Heart left ventricle (tissue), 13 donors: ENCODE data around the gene RBP2.

Source experiments
- POLR2A ChIP-seq, 2 donors: fragments of 450-650 bp; IDR thresholded peaks; one replicate each; pipeline ENCODE4 v1.6.1; 2017; ENCODE audit warnings: antibody characterized with exemption in 2 of 2, mild to moderate bottlenecking in 2 of 2, moderate library complexity in 2 of 2
- TF ChIP-seq, protein P1 (sequence below), 12 donors: fragments of 200-600 bp; sonication (generic) in 4 of 12; IDR thresholded peaks; one replicate each; pipeline versions ENCODE4 v1.5.0 to v1.8.0; 2018 to 2022; ENCODE audit warnings: antibody characterized with exemption in 12 of 12, mild to moderate bottlenecking in 5 of 12
- donor health status: ischemic (EF 13 %, LVEDD 7.1; RV severe dilation, severe dysfunction).
- donor health status: DM: no; HTN: yes; CAD: no.
- donor health status: DM: no; HTN: no; CAD: no.
- donor health status: ischemic (EF 25% LVEDD 6.9; RV normal size, moderate dysfunction).
- donor health status: ischemic (EF 25% LVEDD 5.7; RV mildly dilated, moderate dysfunction).
- donor health status: ischemic (EF 35%, LVEDD 5.7; RV mildly dilated, moderate dysfunction).
- donor health status: nonischemic (EF 11% LVEDD 7.7; RV severe dilation, severe dysfunction).
- donor health status: DM: yes; HTN: yes; CAD: no.
- donor health status: PGD.
- donor health status: ischemic (EF 29% LVEDD 5.4; RV normal size, mild dysfunction).
- donor health status: nonischemic (EF 23%, LVEDD 6.1; RV moderate dilation, normal function).

DNA sequence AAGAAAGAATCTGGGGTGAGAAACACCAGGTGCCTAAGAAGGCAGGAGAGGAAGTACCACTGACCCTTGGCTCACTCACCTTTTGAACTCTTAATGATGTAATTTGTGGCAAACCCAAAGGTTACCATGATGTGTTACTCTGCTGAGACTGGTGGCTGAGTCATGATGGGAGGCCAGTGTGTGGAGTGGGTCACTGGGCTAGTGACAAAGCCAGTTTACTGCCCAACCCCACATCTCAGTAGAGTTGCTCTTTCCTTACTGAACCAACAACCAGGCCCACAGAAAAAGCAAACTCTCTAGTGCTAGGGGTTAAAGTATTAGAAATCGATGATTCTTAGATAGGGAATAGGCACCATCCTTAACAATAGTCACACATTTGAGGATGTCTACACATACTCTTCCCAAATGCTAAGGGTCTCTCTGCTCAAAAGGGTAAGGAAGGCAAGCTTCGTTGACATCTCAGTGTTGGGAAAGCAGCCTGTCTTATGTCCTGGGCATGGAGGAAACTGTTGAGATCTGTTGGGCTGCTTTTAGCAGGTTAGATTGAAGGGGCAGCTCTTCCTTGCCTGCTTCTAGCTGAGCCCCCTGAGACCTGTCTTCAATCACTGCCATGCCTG, 3.1 kb downstream of the RBP2 start:
- TF ChIP-seq, protein P1, sequence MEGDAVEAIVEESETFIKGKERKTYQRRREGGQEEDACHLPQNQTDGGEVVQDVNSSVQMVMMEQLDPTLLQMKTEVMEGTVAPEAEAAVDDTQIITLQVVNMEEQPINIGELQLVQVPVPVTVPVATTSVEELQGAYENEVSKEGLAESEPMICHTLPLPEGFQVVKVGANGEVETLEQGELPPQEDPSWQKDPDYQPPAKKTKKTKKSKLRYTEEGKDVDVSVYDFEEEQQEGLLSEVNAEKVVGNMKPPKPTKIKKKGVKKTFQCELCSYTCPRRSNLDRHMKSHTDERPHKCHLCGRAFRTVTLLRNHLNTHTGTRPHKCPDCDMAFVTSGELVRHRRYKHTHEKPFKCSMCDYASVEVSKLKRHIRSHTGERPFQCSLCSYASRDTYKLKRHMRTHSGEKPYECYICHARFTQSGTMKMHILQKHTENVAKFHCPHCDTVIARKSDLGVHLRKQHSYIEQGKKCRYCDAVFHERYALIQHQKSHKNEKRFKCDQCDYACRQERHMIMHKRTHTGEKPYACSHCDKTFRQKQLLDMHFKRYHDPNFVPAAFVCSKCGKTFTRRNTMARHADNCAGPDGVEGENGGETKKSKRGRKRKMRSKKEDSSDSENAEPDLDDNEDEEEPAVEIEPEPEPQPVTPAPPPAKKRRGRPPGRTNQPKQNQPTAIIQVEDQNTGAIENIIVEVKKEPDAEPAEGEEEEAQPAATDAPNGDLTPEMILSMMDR (IDR thresholded peaks at IDR 0.05): no peak
- TF ChIP-seq POLR2A (IDR thresholded peaks at IDR 0.05): no peak
